ENCODE results near the gene CD300LF.
A peak's percentile ranks its signal among the peaks of the same experiment; 100 is the strongest.

Gene CD300LF

DNA sequence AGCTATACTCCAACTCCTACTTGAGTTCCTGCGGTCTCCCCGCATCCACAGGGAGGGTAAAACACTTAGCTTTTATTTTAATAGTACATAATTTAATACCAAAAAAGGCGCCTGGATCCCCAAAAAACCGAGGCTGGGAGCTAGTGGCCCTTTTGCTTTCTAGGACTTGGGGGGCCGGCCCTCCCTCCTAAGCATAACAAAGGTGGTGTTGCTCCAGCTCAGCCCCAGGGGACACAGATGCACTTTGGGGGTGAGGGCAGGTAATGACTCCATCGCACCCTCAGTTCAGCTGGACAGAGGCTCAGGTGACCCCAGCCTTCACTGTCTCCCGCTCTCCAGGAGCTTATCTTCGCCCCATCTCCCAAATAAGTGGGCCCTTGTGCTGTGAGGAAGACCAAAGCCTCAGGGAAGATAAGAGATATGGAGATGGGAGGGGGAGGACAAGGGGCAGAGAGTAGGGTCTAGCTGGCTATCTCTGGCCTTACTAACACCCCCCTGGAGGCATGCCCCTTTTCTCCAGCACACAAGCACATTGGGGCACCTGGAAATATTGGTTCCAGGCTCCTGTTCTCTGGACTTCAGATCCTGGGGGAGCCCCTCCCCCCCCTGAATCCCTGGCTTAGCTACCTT, 32.9 kb upstream of the CD300LF start:
- no peak for DNase-seq

DNA sequence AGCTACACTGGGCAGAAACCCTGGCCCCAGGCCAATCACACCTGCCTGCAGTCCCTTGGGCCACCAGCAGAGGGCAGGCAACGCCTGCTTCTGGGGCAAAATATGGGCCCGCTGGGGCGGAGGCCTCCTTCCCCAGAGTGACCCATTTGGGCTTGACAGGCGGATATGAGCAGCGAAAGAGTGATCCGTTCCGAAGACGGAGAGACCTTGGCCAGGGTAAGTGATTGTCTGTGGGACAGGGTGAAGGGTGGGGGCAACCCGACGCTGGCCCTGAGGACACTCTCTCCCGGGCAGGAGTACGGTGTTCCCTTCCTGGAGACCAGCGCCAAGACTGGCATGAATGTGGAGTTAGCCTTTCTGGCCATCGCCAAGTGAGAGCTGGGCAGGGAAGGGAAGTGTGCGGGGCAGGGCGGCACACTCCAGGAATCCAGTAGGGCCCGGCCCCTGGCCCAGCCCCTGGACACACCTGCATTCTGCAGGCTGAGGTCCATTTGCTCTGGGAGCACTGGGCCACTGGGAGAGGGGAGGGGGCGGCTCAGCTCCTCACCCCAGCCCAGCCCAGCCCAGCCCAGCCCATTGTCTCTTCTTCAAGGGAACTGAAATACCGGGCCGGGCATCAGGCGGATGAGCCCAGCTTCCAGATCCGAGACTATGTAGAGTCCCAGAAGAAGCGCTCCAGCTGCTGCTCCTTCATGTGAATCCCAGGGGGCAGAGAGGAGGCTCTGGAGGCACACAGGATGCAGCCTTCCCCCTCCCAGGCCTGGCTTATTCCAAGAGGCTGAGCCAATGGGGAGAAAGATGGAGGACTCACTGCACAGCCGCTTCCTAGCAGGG, 32.2 kb upstream of the CD300LF start:
- peak; percentile 61 to 80 (median 76) for DNase-seq

DNA sequence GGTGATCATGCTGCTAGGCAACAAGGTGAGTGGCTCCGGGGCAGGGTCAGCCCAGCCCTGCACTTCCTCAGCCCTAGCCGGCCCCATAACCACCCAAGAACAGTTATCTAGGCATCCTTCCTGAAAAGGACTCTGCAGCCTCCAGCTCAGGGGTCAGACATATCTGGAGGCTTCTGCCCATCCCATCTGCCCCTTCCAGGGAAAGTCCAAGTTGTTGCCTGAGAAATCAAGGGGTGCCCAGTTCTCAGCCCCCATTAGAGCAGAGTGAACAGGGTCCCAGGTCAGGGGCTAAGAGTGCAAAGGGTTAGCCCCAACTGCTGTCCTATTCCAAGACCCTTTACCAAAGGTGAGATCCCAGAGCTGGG, 31.6 kb upstream of the CD300LF start:
- DNase-seq: no peak

DNA sequence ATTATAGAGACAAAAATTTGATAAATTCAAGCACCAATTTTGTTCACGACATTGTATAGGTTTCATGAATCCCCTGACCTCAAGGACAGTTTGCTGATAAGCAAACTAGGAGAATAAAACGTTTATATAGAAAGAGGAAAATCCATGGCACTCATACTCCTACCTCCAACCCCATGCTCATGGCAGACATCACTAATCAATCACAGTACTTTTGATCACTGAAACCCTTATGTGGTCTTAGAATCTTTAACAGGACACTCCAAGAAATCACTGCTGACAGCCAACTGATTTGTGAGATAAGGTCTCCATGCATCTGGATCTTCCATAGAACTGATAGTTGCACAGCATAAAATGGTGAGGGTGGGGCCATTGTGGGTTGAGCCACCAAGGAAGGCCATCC, 31.0 kb upstream of the CD300LF start:
- DNase-seq: no peak

DNA sequence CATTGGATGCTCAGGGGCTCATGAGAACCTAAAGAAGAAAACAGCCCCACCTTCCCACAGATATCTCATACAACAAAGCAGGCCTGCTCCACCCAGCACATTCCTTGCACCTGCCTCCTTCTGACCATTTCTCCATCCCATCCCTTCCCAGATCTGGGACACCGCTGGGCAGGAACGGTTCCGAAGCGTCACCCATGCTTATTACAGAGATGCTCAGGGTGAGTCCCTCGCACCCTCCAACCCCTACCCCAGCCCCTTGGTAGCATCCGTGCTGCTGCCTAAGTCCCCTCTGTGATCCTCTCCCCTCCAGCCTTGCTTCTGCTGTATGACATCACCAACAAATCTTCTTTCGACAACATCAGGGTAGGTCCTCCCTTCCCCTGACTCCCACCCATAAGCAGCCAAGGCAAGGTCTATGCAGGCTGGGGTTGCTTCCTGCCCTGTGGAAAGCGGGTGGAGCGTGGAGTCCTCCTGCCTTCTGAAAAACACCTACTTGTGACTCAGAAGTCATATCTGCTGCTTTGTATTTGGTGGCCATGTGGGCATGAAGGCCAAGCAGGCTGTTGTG, 30.3 kb upstream of the CD300LF start:
- DNase-seq: no peak

DNA sequence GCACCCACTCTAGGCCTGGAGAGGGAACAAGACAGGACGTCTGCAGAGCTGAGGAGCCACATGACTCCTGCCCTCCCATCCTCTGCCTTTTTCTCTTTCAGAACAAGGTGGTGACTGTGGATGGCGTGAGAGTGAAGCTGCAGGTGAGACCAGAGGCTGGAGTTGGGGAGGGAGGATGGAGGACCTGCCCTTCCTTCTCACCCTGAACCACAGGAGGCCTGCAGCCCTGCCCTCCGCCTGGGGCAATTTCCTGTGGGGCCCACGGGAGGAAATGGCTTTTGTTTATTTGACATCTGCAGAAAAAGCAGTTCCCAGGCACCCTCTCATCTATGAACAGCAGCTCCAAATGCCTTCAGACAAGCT, 29.4 kb upstream of the CD300LF start:
- peak in 1 of 5 donors; percentile 90 for DNase-seq

DNA sequence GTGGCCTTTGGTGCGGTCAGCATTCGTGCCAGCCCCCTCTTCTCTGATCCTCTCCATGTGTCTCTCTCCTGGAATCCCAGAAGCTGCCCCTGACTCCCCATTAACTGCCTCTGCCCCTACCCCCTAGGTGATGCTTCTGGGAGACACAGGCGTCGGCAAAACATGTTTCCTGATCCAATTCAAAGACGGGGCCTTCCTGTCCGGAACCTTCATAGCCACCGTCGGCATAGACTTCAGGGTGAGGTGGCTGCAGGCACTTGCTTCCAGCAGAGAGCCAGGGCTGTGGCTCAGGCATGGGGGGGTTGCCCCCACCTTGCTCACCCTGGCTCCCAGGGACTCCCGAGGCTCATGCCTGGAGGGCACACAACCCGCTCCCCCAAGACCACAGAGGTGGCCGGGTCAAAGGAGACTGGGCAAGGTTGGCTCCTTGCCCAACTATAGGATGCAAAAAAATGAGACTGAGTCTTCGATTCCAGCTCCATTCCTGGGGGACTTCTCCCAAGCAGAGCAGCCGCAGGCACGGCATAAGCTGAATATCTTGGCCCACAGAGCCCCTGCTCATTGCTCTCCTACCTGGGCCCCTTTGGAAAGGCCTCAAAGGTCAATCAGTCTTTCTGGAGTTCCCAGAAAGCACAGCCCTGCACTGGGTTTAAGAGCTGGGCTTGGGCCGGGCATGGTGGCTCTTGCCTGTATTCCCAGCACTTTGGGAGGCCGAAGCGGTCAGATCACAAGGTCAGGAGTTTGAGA, 28.1 kb upstream of the CD300LF start:
- no peak for DNase-seq

DNA sequence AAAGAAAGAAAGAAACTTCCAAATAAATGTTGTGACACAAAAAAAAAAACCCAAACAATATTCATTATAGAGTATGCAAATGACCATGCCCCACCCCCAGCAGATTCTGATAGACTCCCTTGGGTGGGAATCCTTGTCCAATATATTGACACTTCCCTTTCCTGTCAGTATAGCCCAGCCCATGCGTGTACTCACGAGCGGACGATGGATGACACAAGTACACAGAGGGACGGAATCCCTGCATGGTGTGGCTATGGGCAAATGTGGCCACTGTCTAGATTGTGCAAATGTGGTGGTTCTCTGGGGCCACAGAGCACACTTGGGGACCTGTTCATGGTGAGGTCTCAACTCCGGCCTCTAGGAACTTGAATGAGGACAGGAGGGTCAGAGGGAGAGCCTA, 27.4 kb upstream of the CD300LF start:
- DNase-seq: no peak

DNA sequence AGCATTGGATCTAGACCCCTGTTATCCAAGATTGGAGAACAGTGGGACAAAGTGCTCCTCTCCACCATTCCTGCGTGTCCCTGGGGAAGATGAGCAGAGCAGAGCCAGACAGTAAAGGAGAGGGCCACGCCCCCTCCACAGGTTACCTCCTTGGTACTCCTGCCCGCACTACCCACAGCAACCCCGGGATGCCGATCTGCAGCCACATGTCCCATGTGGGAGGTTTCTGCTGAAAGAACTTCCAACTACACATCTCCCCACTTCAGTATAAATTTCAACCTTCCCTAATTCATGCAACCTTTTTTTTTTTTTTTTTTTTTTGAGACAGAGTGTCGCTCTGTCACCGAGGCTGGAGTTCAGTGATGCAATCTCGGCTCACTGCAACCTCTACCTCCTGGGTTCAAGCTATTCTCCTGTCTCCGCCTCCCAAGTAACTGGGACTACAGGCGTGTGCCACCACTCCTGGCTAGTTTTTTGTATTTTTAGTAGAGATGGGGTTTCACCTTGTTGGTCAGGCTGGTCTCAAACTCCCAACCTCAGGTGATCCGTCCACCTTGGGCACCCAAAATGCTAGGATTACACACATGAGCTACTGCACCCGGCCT, 26.6 kb upstream of the CD300LF start:
- no peak for DNase-seq

DNA sequence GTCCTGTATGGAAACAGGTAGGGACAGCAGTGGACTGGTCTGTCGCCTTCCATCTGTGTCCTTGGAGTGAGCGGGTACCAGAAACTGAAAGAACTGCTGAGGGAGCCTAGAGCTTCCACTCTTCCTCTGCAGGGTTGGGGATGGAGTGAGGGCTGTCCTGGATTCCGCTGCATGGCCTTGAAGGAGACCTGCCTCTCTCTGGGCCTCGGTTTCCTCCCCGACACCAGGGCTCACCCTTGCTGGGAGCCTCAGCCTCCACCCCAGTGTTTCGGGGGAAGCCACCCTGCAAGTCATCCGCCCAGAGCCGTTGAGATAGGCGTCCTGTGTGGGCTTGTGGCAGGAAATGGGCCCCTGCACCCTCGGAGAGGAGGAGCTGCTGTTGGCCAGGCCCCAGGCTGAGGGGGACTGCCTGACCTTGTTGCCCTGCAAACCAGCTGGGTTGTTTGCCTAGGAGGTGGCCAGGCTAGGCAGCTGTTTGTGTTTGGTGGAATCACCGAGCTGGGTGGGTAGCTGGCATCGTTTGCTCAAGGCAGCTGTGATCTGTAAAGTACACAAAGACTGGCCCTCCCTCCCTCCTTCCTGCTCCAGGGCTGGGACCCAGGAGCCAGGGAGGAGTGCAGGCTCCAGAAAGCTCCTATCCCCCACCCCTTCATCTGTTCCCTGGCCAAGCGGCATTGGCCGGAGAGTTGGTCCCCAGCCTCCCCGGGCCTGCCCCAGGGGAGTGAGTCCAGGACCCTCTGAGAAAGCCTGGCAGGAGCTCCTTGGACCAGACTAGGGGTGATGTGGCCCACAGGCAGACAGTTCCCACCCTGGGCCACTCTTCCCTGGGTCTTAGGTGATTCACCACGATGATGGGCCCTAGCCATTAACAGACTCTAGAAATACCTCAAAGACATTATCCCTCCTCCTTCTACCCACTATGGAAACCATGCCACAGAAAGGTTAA, 25.6 kb upstream of the CD300LF start:
- peak; percentile 39 to 96 (median 52) for DNase-seq

DNA sequence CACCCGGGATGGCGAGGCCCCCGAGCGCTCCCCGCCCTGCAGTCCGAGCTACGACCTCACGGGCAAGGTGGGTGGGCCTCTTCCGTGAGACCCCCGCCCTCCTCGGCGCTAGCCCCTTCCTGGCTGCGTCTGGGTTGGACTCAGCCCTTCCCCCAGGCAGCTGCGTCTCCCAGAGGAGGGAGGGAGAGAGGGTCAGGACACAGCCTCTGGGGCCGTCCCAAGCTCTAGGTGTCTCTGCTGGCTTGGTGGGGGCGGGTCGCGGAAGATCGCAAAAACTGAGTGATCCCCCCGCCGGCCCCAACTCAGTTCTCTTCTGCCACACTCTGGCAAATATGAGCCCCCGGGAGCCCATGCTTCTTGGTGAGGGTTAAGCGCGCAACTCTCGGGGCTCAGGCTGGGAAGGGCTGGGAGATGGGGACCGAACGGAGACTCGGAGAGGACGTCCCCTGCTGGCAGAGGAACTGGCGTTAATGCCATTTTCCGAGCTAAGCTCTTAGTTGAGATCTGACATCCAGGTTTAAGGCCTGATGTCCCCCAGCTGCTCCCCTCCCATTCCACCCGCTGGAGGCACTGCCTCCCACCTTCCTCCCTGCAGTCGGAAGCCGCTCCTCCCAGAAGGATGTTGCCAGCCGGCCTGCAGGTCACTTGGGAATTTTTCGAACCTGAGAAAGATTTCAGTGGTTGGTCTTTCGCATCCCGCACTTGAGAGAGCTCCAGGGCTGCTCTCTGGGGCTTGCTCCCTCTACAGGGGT, 24.8 kb upstream of the CD300LF start:
- DNase-seq: peak in 3 of 5 donors; percentile 38 to 64 (median 44)

DNA sequence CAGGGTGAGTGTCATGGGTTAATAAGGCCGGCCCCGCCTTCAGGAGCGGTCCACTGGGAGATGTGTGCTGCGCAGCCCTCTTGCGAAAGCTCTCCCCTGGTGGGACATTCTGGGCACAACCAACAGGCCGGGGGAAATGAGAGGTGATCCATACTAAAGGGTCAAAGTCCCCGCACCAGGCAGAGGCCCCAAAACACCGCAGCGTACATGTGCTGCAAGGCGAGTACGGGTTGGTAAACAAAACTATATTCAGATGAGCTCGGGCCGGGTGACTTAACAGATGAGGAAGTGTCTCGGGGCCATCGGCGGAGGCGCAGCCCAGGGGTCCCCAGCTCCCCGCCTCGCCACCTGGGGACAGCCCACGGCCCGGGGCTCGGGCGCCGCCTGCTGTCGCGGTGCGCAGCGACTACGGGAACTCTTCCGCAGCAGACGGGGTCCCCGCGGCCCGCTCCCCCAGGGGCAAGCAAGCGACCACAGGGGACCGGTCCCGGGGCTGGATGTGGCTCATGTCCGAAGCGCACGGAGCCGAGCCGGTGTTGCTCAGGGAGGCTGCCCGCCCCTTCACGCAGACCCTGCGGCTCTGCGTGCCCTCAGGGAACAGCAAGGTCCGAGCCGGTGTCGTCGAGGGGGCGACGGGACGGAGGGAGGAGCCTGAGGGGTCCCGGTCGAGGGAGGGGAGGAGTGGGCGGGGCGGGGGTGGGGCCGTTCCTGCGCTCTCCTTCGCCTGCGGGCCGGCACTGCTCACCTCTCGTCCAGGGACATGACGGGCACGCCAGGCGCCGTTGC, 24.0 kb upstream of the CD300LF start, which contains the start of gene RAB37:
Gene RAB37 (plus strand): TSS at position 744 of the 786 bp plus-strand sequence. CDS start 17 bp downstream, at position 761.
- DNase-seq: peak in 4 of 5 donors; percentile 40 to 64 (median 42)

DNA sequence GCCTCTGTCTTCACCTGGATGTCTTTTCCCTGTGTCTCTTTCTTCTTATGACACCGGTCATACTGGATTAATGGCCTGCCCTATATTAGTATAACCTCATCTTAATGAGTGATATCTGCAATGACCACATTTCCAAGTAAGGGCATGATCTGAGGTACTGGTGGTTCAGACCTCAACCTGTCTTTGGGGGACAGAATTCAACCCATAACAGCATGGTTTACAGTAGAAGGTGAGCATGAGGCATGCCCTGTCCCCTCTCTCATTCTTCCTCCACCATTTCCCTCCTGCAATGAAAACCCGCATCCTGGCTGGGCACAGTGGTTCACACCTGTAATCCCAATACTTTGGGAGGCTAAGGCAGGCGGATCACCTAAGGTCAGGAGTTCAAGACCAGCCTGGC, 21.5 kb upstream of the CD300LF start:
- DNase-seq: no peak

DNA sequence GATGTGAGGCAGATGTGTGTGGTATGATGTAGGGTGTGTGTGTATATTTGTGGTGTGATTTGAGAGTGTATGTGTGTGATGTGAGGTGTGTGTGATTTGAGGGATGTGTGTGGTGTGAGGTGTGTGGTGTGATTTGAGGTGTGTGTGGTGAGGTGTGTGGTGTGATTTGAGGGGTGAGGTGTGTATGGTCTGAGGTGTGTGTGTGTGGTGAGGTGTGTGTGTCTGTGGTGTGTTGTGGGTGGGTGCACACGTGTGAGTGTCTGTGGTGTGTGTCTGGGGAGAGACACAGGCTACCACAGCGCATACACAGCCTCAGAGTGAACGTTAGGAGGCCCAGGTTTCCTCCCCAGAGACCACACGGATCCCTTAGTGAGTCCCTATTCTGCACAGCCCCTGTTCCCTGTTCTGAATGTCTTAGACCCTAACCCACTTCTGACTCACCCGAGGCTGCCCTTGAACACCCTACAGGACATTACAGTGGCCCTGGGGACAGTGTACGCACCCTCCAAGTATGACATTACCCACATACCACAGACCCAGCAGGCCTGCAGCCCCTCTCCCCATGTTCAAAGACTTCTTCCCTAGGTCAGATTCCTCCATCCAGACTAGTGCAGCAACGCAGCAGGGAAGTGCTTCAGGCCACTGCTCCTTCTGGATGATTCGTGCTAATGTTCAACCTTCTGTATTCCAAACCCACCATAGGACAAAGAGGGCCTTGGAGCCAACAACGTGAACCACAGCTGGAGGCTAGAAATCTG, 20.8 kb upstream of the CD300LF start:
- DNase-seq: peak in 1 of 5 donors; percentile 46

DNA sequence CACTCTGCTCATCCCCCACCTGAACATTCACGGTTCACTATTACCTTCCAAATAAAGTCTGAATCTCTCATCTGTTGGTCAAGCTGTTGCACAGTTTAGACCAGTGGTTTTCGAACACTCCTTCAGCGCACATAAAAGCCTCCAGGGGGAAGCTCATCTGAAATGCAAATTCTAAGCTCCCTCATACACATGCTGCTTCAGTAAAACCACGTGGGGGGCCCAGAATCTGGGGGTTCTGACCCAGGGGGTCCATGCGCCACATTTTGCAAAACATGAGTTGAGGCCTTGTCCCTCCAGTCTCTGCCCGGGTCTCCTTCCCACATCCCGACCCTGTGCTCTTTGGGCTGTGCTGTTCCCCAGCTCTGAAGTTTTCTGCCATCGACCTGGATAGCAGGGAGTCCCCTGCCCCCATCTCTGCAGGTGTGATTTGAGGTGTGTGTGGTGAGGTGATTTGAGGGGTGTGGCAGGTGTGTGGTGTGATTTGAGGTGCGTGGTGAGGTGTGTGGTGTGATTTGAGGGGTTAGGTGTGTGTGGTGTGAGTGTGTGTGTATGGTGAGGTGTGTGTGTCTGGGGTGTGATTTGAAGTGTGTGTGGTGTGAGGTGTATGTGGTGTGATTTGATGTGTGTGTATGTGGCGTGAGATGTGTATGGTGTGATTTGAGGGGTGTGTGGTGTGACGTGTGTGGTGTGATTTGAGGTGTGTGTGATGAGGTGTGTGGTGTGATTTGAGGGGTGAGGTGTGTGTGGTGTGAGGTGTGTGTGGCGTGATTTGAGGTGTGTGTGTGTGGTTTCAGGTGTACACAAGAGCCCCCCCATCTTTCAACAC, 19.5 kb upstream of the CD300LF start:
- no peak for DNase-seq

DNA sequence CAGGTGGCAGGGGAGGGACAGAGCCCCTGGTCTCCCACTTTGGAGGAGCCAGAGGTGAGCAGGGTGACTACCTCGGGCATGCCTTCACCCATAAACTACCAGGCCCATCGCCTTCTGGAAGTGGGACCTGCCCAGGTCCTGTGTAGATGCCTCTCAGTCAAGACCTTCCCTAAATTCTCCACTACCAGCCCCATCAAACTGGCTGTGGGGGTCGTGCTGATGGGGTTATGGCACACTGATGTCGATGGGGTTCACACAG, 18.6 kb upstream of the CD300LF start:
- DNase-seq: no peak

DNA sequence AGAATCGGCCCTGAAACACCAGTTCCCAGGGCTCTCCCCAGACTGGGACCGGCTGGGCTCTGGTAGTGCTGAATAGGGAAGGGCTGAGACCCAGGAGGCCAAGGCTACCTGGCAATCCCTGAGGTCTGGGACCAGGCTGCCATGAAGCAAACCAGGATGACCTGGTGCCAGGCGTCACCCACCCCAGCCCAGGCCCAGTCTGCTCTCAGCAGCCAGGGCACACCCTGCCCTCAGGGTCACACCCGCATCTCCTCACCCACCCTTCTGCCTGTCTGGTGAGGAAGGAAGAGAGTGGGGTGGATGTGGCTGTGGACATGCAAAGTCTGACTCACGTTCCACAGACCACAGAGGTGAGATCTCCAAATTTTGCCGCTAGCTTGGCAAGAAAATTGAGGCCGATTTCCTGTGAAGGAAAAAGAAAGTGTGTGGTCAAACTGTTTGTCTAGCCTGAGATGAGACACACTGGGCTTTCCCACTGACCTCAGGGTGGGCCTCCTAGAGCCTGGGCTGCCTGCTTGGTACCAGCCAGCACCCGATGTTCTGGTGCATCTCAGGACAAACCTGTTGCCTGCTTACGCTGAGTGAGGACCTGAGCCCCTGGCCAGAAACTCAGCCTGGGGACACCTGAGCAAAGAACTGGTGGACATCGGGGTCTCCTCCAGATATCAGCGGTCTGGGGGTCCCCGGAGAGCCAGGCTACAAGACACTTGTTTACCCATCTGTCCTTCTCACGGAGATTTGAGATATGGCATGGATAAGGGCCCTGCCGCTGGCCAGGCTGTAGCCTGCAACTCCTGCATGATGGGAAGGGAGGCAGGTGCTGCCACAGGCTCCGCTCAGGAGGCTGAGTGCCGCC, 18.0 kb upstream of the CD300LF start:
- peak in 3 of 5 donors; percentile 34 to 83 (median 51) for DNase-seq

DNA sequence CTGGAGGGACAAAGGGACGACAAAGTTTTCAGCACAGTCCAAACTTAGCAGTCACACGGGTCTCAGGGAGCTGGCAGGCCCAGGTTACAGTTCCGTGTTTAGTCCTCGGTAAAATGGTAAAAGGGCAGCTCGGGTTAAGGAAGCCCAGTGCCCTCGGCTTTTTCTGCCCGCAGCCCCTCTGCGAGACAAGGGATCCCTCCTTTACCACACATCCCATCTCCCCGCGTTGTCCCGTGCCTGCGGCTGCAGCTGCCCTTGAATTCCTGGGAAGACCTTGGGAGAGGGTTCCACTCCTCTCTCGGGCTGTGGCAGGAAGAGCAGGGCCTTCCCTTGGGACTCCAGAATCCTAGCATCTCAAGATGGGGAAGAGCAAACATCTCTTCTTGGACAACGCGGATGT, 17.1 kb upstream of the CD300LF start:
- no peak for DNase-seq

All from T-helper 1 cell (primary cell).